ENCODE data around the gene NPLOC4. TPM values are rescaled to one million over a fixed set of nuclear protein-coding genes. Genes with fewer than 3 reads are reported as not detected.
A peak's percentile ranks its signal among the peaks of the same experiment; 100 is the strongest.

Gene NPLOC4
- total and polyA plus RNA-seq, 2 of the 13 experiments (the other 11 are each of a cell fraction or from before 2014, with no cell fraction given) = 57.0 to 97.0 TPM

GRCh38 chr17:81514739-81515529, 122.0 kb downstream of the NPLOC4 start (continued):
- TF ChIP-seq, protein P1, sequence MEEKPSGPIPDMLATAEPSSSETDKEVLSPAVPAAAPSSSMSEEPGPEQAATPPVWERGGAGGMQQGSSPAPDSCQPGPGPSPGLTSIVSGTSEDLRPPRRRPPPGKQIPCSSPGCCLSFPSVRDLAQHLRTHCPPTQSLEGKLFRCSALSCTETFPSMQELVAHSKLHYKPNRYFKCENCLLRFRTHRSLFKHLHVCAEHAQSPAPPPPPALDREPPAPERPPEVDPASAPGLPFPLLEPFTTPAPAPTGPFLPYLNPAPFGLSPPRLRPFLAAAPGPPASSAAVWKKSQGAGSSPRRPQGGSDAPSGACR (CRISPR knock-in tag; IDR thresholded peaks at IDR 0.05) = no peak; the same call in 1 of the 2 replicates
- 0 out of 2 replicates have a peak, but pooled peaks have one; percentile 14 for TF ChIP-seq HMG20B (CRISPR knock-in tag; conservative IDR thresholded peaks at IDR 0.05)
- no peak for TF ChIP-seq ZBTB8A (CRISPR knock-in tag; IDR thresholded peaks at IDR 0.05; ENCODE audit: borderline replicate concordance, low read depth)
- peak; percentile 68 for TF ChIP-seq ETV5 (CRISPR knock-in tag; IDR thresholded peaks at IDR 0.05; ENCODE audit: borderline replicate concordance)
- no peak for TF ChIP-seq U2AF1 (optimal IDR thresholded peaks at IDR 0.05; ENCODE audit: low read depth, low read length)
- TF ChIP-seq ZNF296 (CRISPR knock-in tag; conservative IDR thresholded peaks at IDR 0.05) = no peak
- TF ChIP-seq ZC3H13 (CRISPR knock-in tag; IDR thresholded peaks at IDR 0.05) = no peak
- no peak for TF ChIP-seq SP1 (IDR thresholded peaks at IDR 0.05)
- no peak for TF ChIP-seq SP1 (CRISPR knock-in tag; IDR thresholded peaks at IDR 0.05)
- TF ChIP-seq MYC (CRISPR knock-in tag; IDR thresholded peaks at IDR 0.05; ENCODE audit: borderline replicate concordance) = peak; percentile 75; the same call in 1 of the 2 replicates
- TF ChIP-seq MTA1 (CRISPR knock-in tag; IDR thresholded peaks at IDR 0.05; ENCODE audit: borderline replicate concordance) = no peak
- no peak for TF ChIP-seq SP4 (CRISPR knock-in tag; IDR thresholded peaks at IDR 0.05)
- no peak for TF ChIP-seq RFXANK (CRISPR knock-in tag; IDR thresholded peaks at IDR 0.05)
- no peak for TF ChIP-seq ZNF703 (CRISPR knock-in tag; IDR thresholded peaks at IDR 0.05; ENCODE audit: borderline replicate concordance)
- TF ChIP-seq FUBP1 (CRISPR knock-in tag; IDR thresholded peaks at IDR 0.05; ENCODE audit: borderline replicate concordance) = no peak
- no peak for TF ChIP-seq CCAR2 (optimal IDR thresholded peaks at IDR 0.05; ENCODE audit: low read depth, low read length)
- no peak for TF ChIP-seq SMAD9 (CRISPR knock-in tag; IDR thresholded peaks at IDR 0.05)
- TF ChIP-seq ZNF33A (CRISPR knock-in tag; IDR thresholded peaks at IDR 0.05; ENCODE audit: borderline replicate concordance) = no peak
- TF ChIP-seq, protein P2, sequence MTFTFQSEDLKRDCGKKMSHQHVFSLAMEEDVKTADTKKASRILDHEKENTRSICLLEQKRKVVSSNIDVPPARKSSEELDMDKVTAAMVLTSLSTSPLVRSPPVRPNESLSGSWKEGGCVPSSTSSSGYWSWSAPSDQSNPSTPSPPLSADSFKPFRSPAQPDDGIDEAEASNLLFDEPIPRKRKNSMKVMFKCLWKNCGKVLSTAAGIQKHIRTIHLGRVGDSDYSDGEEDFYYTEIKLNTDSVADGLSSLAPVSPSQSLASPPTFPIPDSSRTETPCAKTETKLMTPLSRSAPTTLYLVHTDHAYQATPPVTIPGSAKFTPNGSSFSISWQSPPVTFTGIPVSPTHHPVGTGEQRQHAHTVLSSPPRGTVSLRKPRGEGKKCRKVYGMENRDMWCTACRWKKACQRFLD (CRISPR knock-in tag; IDR thresholded peaks at IDR 0.05; ENCODE audit: borderline replicate concordance) = no peak
- no peak for TF ChIP-seq GTF3A (CRISPR knock-in tag; conservative IDR thresholded peaks at IDR 0.05)
- no peak for TF ChIP-seq ZNF331 (CRISPR knock-in tag; IDR thresholded peaks at IDR 0.05)
- TF ChIP-seq ZNF761 (CRISPR knock-in tag; conservative IDR thresholded peaks at IDR 0.05) = no peak
- TF ChIP-seq SSRP1 (CRISPR knock-in tag; IDR thresholded peaks at IDR 0.05) = no peak
- no peak for TF ChIP-seq ZNF367 (CRISPR knock-in tag; IDR thresholded peaks at IDR 0.05; ENCODE audit: borderline replicate concordance)
- TF ChIP-seq, protein P3, sequence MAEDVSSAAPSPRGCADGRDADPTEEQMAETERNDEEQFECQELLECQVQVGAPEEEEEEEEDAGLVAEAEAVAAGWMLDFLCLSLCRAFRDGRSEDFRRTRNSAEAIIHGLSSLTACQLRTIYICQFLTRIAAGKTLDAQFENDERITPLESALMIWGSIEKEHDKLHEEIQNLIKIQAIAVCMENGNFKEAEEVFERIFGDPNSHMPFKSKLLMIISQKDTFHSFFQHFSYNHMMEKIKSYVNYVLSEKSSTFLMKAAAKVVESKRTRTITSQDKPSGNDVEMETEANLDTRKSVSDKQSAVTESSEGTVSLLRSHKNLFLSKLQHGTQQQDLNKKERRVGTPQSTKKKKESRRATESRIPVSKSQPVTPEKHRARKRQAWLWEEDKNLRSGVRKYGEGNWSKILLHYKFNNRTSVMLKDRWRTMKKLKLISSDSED (CRISPR knock-in tag; IDR thresholded peaks at IDR 0.05) = no peak
- TF ChIP-seq MIXL1 (CRISPR knock-in tag; IDR thresholded peaks at IDR 0.05) = no peak

All from HepG2 (cell line).